Breast epithelium (tissue), 4 donors: ENCODE measurements around the gene MPDU1. TPM values are rescaled to one million over a fixed set of nuclear protein-coding genes. Genes with fewer than 3 reads are reported as not detected.

Experiments used
- DNase-seq, 2 donors: peaks; one replicate each; pipeline ENCODE4 v3.0.0-alpha.2; 2019; ENCODE audit warnings: low spot score in 2 of 2
- H3K27ac ChIP-seq, 2 donors: fragments of 200-600 bp; sonication (generic) in 1 of 2; one replicate each; pipeline ENCODE4 v1.5.1; 2016 to 2019; ENCODE audit warnings: mild to moderate bottlenecking in 1 of 2
- H3K27me3 ChIP-seq, 2 donors: fragments of 200-600 bp; sonication (generic) in 1 of 2; one replicate each; pipeline versions ENCODE4 v1.5.1 to v1.6.0; 2017 to 2019; ENCODE audit warnings: control low read depth in 1 of 2, mild to moderate bottlenecking in 1 of 2
- H3K36me3 ChIP-seq: fragments of 200-600 bp; one replicate; pipeline ENCODE4 v1.5.1; 2019
- H3K4me1 ChIP-seq, 2 donors: fragments of 200-600 bp; sonication (generic); one replicate each; pipeline ENCODE4 v1.5.1; 2016 to 2019; ENCODE audit warnings: control low read depth in 1 of 2
- H3K4me3 ChIP-seq, 3 donors: fragments of 200-600 bp; sonication (generic); 1 replicate in 2 of 3; 2 replicates in 1 of 3; pipeline ENCODE4 v1.5.1; 2016 to 2019; ENCODE audit warnings: mild to moderate bottlenecking in 3 of 3, moderate library complexity in 2 of 3
- H3K9me3 ChIP-seq, 2 donors: fragments of 200-600 bp; sonication (generic) in 1 of 2; one replicate each; pipeline ENCODE4 v1.5.1; 2016 to 2019; ENCODE audit warnings: control low read depth in 1 of 2
- POLR2A ChIP-seq: fragments of 450-650 bp; IDR thresholded peaks from one replicate; pipeline ENCODE4 v1.6.1; 2016; ENCODE audit warnings: antibody characterized with exemption, mild to moderate bottlenecking, moderate library complexity
- POLR2AphosphoS5 ChIP-seq, 3 donors: sonication (generic); formaldehyde crosslinking; IDR thresholded peaks; one replicate each; pipeline ENCODE4 v1.6.1; 2017; ENCODE audit warnings: antibody characterized with exemption in 3 of 3
- intact Hi-C: fragments of 100-400 bp; cut with DNase I; formaldehyde crosslinking; loops from one replicate; pipeline ENCODE4 v1.15.1; 2023; ENCODE audit warnings: low total_unique reads
- total RNA-seq, 3 donors: library from RNA; depleted of rRNA; stranded (reverse); fragments of >200 nt; gene quantifications; one replicate each; pipeline ENCODE4 v1.1.0, GENCODE V29; 2016
- TF ChIP-seq, protein P1 (sequence below), 3 donors: fragments of 450-650 bp; IDR thresholded peaks; one replicate each; pipeline ENCODE4 v1.5.1; 2016 to 2017; ENCODE audit warnings: antibody characterized with exemption in 3 of 3, mild to moderate bottlenecking in 3 of 3, moderate library complexity in 3 of 3

MPDU1 gene
- total RNA-seq, 3 donors from 2014 or later = 66.6 to 140 (median 74.4) TPM

DNA sequence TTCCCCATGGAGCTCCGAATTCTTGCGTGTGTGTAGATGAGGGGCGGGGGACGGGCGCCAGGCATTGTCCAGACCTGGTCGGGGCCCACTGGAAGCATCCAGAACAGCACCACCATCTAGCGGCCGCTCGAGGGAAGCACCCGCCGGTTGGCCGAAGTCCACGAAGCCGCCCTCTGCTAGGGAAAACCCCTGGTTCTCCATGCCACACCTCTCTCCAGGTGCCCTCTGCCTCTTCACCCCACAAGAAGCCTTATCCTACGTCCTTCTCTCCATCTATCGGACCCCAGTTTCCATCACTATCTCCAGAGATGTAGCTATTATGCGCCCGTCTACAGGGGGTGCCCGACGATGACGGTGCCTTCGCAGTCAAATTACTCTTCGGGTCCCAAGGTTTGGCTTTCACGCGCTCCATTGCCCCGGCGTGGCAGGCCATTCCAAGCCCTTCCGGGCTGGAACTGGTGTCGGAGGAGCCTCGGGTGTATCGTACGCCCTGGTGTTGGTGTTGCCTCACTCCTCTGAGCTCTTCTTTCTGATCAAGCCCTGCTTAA, 22.6 kb upstream of the MPDU1 start:
- intact Hi-C loops = loop anchor here (10.0 kb wide), 1 partner anchor 46 kb away; no protein-coding TSS in a partner anchor

DNA sequence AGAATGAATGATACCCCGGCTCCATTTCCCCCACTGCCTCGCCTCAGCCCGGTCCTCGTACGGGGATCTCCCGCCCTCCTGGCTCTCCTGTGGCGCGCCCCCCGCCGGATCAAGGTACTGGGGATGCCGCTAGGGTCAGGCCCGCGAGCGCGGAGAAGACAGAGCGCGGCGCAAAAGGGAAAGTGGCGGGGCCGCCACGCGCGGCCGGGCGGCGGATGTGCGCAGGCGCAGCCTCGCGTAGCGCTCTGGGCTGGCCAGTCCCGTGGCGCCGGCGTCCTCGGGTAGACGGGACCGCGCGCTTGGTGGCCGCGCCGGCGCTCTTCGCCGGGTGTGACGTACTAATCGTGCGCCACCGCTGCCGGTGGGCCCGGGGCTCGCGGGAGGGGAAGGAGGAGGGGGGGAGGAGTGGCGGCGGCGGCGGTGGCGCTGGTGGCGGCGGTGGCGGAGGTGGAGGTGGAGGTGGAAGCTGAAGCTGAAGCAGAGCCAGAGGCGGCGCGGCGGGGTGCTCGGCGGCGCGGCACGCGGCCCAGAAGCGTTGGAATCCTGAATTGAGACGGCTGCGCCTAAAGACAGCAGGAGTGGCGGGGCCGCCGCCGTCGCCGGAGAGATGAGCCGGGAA, 22.0 kb upstream of the MPDU1 start, which contains the start of gene SENP3:
TSS of gene SENP3 (plus strand) at position 331 of the 619 bp plus-strand sequence. CDS start 1,158 bp downstream, outside the sequence.
- Histone ChIP-seq H3K36me3 (no peaks in the 10 kb centered on the region), H3K4me3 (peak within 1 kb of the TSS; percentile 81 to 90 (median 89)), H3K27me3 (no peaks in the 10 kb centered on the region), H3K9me3 (no peaks in the 10 kb centered on the region), H3K4me1 (peaks cover 15 to 43% of the 10 kb centered on the region in 2 donors), H3K27ac (peak within 1 kb of the TSS; percentile 98 to 99)
- intact Hi-C loops = loop anchor here (10.0 kb wide), 1 partner anchor 47 kb away; no protein-coding TSS in a partner anchor
- DNase-seq = peak; percentile 83 to 85
- TF ChIP-seq, protein P1, sequence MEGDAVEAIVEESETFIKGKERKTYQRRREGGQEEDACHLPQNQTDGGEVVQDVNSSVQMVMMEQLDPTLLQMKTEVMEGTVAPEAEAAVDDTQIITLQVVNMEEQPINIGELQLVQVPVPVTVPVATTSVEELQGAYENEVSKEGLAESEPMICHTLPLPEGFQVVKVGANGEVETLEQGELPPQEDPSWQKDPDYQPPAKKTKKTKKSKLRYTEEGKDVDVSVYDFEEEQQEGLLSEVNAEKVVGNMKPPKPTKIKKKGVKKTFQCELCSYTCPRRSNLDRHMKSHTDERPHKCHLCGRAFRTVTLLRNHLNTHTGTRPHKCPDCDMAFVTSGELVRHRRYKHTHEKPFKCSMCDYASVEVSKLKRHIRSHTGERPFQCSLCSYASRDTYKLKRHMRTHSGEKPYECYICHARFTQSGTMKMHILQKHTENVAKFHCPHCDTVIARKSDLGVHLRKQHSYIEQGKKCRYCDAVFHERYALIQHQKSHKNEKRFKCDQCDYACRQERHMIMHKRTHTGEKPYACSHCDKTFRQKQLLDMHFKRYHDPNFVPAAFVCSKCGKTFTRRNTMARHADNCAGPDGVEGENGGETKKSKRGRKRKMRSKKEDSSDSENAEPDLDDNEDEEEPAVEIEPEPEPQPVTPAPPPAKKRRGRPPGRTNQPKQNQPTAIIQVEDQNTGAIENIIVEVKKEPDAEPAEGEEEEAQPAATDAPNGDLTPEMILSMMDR (IDR thresholded peaks at IDR 0.05) = no peak
- TF ChIP-seq POLR2AphosphoS5 (IDR thresholded peaks at IDR 0.05) = peak in 2 of 3 donors; percentile 37 to 60

More for the DNA sequence above, 22.6 kb upstream of the MPDU1 start:
- DNase-seq = peak; percentile 91 to 96
- no peaks in the 10 kb centered on the region for H3K27me3 ChIP-seq
- H3K4me3 ChIP-seq = peak overlapping the region; percentile 81 to 90 (median 89)
- TF ChIP-seq POLR2AphosphoS5 (IDR thresholded peaks at IDR 0.05) (peak in 1 of 3 donors; percentile 58), POLR2A (no peak)
- TF ChIP-seq, protein P1 (IDR thresholded peaks at IDR 0.05) = peak; percentile 78 to 95 (median 90)
- H3K9me3 ChIP-seq = no peaks in the 10 kb centered on the region
- H3K36me3 ChIP-seq = no peaks in the 10 kb centered on the region
- H3K27ac ChIP-seq = peak overlapping the region; percentile 98 to 99
- peaks cover 15 to 43% of the 10 kb centered on the region in 2 donors for H3K4me1 ChIP-seq

- H3K27ac ChIP-seq = peak overlapping the region; percentile 98 to 99
- H3K4me1 ChIP-seq = peaks cover 14 to 42% of the 10 kb centered on the region in 2 donors
- no peaks in the 10 kb centered on the region for H3K9me3 ChIP-seq
- TF ChIP-seq POLR2A = no peak
- no peak for TF ChIP-seq POLR2AphosphoS5 (IDR thresholded peaks at IDR 0.05)
- TF ChIP-seq, protein P1 (IDR thresholded peaks at IDR 0.05) = no peak
- DNase-seq = no peak
- no peaks in the 10 kb centered on the region for H3K36me3 ChIP-seq
- no peaks in the 10 kb centered on the region for H3K27me3 ChIP-seq
- intact Hi-C loops = loop anchor here (10.0 kb wide), 1 partner anchor 47 kb away; no protein-coding TSS in a partner anchor
- H3K4me3 ChIP-seq = peak overlapping the region; percentile 81 to 90 (median 89)
These were observed 21.4 kb upstream of the MPDU1 start for GRCh38 chr17:7562208-7562605.

- no peaks in the 10 kb centered on the region for H3K27me3 ChIP-seq
- H3K4me3 ChIP-seq = peak overlapping the region in 2 of 3 donors; percentile 81 to 90
- intact Hi-C loops = loop anchor here (10.0 kb wide), 1 partner anchor 48 kb away; no protein-coding TSS in a partner anchor
- TF ChIP-seq POLR2A (no peak), POLR2AphosphoS5 (IDR thresholded peaks at IDR 0.05) (no peak)
- TF ChIP-seq, protein P1 (IDR thresholded peaks at IDR 0.05) = no peak
- H3K9me3 ChIP-seq = no peaks in the 10 kb centered on the region
- no peak overlapping the region for H3K27ac ChIP-seq
- peaks cover 10 to 34% of the 10 kb centered on the region in 2 donors for H3K4me1 ChIP-seq
- no peaks in the 10 kb centered on the region for H3K36me3 ChIP-seq
- DNase-seq = no peak
These were observed 20.4 kb upstream of the MPDU1 start for GRCh38 chr17:7563115-7563869.
